Parathyroid adenoma (tissue), 2 donors: ENCODE measurements around the gene ACTR3.

Experiments used
- H2AFZ ChIP-seq: fragments of 300-600 bp; sonication (generic); one replicate; pipeline ENCODE4 v1.7.0; 2017; ENCODE audit warnings: antibody characterized with exemption, mild to moderate bottlenecking
- H3K27ac ChIP-seq: fragments of 300-600 bp; sonication (generic); one replicate; pipeline ENCODE4 v1.7.0; 2017
- H3K27me3 ChIP-seq: fragments of 300-600 bp; sonication (generic); one replicate; pipeline ENCODE4 v1.7.0; 2017; ENCODE audit warnings: low read length; ENCODE audit not compliant: control insufficient read depth, insufficient read depth
- H3K36me3 ChIP-seq: fragments of 300-600 bp; sonication (generic); one replicate; pipeline ENCODE4 v1.7.0; 2017; ENCODE audit warnings: low read length; ENCODE audit not compliant: control insufficient read depth, insufficient read depth
- H3K4me1 ChIP-seq: fragments of 300-600 bp; sonication (generic); one replicate; pipeline ENCODE4 v1.7.0; 2017; ENCODE audit warnings: control low read depth
- H3K4me2 ChIP-seq: fragments of 300-600 bp; sonication (generic); one replicate; pipeline ENCODE4 v1.7.0; 2017; ENCODE audit warnings: low read length
- H3K4me3 ChIP-seq: fragments of 300-600 bp; sonication (generic); one replicate; pipeline ENCODE4 v1.7.0; 2017; ENCODE audit warnings: low read depth, low read length
- H3K79me2 ChIP-seq: fragments of 300-600 bp; sonication (generic); one replicate; pipeline ENCODE4 v1.7.0; 2017; ENCODE audit warnings: control low read depth
- H3K9ac ChIP-seq: fragments of 300-600 bp; sonication (generic); one replicate; pipeline ENCODE4 v1.7.0; 2017; ENCODE audit warnings: mild to moderate bottlenecking
- H3K9me3 ChIP-seq: fragments of 300-600 bp; sonication (generic); one replicate; pipeline ENCODE4 v1.7.0; 2017; ENCODE audit warnings: low read length; ENCODE audit not compliant: control insufficient read depth
- TF ChIP-seq, protein P1 (sequence below): fragments of 300-600 bp; sonication (generic); IDR thresholded peaks from one replicate; pipeline ENCODE4 v1.7.0; 2017; ENCODE audit warnings: antibody characterized with exemption, mild to moderate bottlenecking
- donor health status: primary hyperparathyroidism.

The ACTR3 gene

DNA sequence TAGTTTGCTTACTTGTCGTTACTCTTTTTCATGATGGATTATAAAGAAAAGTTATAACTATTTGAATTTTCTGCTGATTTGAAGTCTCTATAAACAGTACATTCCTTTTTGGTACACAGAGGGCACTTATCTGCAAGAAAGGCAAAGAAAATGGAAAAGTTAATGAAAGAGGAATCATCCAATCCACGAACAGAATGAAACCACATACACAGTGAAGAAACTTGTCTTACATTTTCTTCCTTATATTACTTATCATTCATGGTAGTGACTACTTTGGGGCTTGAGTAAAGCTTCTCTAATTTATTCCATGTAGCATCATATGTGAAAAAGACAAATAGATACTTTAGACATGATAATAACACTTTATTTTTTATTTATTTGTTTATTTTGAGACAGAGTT, 14.8 kb upstream of the ACTR3 start:
- TF ChIP-seq, protein P1, sequence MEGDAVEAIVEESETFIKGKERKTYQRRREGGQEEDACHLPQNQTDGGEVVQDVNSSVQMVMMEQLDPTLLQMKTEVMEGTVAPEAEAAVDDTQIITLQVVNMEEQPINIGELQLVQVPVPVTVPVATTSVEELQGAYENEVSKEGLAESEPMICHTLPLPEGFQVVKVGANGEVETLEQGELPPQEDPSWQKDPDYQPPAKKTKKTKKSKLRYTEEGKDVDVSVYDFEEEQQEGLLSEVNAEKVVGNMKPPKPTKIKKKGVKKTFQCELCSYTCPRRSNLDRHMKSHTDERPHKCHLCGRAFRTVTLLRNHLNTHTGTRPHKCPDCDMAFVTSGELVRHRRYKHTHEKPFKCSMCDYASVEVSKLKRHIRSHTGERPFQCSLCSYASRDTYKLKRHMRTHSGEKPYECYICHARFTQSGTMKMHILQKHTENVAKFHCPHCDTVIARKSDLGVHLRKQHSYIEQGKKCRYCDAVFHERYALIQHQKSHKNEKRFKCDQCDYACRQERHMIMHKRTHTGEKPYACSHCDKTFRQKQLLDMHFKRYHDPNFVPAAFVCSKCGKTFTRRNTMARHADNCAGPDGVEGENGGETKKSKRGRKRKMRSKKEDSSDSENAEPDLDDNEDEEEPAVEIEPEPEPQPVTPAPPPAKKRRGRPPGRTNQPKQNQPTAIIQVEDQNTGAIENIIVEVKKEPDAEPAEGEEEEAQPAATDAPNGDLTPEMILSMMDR = no peak
- Histone ChIP-seq H3K9me3 (no peaks in the 10 kb centered on the region), H3K79me2 (no peaks in the 10 kb centered on the region), H3K27ac (no peak overlapping the region), H3K9ac (no peak overlapping the region), H3K4me1 (peaks cover 18% of the 10 kb centered on the region), H3K36me3 (no peaks in the 10 kb centered on the region), H2AFZ (no peak overlapping the region), H3K4me2 (no peak overlapping the region), H3K4me3 (no peak overlapping the region), H3K27me3 (no peaks in the 10 kb centered on the region)

DNA sequence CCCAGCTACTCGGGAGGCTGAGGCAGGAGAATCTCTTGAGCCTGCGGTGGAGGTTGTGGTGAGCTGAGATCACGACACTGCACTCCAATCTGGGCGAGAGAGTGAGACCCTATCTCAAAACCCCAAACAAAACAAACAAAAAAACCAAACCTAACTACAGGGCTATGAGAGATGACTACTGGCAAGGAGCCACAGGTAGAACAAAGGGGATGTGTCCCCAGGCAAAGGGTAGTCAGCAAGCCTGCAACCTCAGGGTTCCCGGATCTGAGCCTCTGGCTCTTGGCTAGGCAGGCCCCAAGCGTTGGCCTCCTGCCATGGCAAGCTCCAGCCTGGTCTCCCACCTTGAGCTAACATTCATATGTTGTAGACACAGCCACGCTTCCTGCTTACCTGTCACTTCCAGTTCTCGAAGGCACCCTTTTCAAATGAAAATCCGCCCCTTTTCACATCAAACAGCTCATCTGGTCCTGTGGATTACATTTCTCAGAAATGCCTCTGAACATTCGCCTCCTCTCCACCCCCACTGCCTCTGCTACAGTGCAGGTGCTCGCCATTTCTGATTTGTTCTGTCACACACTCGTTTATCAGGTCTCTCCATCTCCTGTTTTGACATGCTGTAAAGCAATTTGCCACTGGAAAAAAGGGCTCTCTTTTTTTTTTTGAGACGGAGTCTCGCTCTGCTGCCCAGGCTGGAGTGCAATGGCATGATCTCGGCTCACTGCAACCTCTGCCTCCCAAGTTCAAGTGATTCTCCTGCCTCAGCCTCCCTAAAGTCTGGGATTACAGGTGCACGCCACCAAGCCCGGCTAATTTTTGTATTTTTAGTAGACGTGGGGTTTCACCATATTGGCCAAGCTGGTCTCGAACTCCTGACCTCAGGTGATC, 13.1 kb upstream of the ACTR3 start:
- peaks cover 18% of the 10 kb centered on the region for H3K4me1 ChIP-seq
- H3K27ac ChIP-seq = peak overlapping the region; percentile 79
- no peaks in the 10 kb centered on the region for H3K9me3 ChIP-seq
- no peaks in the 10 kb centered on the region for H3K36me3 ChIP-seq
- peak overlapping the region; percentile 57 for H3K4me2 ChIP-seq
- no peak overlapping the region for H3K4me3 ChIP-seq
- H3K27me3 ChIP-seq = no peaks in the 10 kb centered on the region
- H3K79me2 ChIP-seq = no peaks in the 10 kb centered on the region
- TF ChIP-seq, protein P1 = no peak
- no peak overlapping the region for H3K9ac ChIP-seq
- H2AFZ ChIP-seq = peak overlapping the region; percentile 78

DNA sequence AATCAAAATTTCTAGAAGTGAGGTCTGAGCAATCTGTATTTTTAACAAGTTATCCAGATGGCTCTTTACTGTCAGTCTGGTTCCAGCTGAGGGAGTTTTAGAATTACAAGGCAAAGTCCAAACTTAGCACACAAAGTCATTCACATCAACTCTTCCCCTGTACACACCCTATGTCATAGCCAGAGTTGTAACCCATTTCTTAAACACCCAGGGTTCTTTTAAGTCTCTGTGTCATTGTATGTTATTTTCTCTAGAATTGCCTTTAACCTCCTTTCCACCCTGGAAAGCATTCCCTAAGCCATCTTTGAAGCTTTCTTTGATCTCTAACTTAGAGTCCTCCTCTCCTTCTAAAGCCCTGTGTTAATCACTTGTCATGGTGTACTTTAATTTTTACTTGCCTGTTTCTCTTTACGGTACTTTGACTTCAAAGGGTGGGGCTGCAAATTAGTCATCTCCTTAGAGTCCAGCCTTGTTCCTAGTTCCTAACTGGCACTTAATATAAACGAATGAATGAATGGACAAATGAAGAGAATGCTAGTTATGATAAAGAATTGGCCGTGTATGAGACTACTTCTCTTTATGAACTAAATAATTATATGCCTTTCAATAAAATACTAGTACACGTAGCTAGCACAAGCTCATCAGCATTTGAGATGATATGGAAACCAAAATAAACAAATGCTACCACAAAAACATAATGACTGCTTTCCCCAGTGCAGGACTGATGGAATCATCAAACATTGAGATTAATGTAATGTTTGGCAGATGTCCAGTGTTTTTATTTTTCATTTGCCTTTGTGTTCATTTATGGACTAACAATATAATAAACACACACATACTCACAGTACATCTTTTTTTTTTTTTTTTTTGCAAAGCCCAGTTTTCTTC, 11.9 kb upstream of the ACTR3 start:
- TF ChIP-seq, protein P1 = no peak
- Histone ChIP-seq H3K79me2 (no peaks in the 10 kb centered on the region), H3K4me1 (peaks cover 18% of the 10 kb centered on the region), H3K4me2 (no peak overlapping the region), H3K36me3 (no peaks in the 10 kb centered on the region), H3K4me3 (no peak overlapping the region), H3K9me3 (no peaks in the 10 kb centered on the region), H2AFZ (no peak overlapping the region), H3K9ac (no peak overlapping the region), H3K27me3 (no peaks in the 10 kb centered on the region), H3K27ac (no peak overlapping the region)

DNA sequence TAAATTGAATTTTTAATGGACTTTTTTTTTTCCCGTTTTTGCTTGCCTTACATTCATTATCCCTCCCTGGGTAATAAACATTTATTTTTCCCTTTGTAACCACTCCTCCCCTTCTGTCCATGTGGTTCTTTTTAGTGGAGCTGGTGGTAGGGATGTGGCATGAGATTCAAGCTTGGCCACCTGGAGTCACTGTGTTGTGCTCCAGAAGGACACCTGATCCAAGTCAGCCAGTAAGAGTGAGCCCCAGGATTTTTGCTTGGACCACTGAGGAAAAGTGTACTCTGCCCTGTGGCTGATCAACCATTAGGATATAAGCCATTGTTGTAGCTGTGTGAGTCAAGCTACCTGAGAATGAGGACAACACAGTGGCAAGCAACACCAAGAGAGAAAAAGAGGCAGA, 11.1 kb upstream of the ACTR3 start:
- H3K9me3 ChIP-seq = no peaks in the 10 kb centered on the region
- H3K27me3 ChIP-seq = no peaks in the 10 kb centered on the region
- H3K36me3 ChIP-seq = no peaks in the 10 kb centered on the region
- H3K4me2 ChIP-seq = no peak overlapping the region
- TF ChIP-seq, protein P1 = no peak
- no peak overlapping the region for H3K4me3 ChIP-seq
- H2AFZ ChIP-seq = no peak overlapping the region
- no peaks in the 10 kb centered on the region for H3K79me2 ChIP-seq
- peaks cover 16% of the 10 kb centered on the region for H3K4me1 ChIP-seq
- H3K27ac ChIP-seq = no peak overlapping the region
- H3K9ac ChIP-seq = no peak overlapping the region
